Measurements from ENCODE around the gene WWOX.

WWOX gene

DNA sequence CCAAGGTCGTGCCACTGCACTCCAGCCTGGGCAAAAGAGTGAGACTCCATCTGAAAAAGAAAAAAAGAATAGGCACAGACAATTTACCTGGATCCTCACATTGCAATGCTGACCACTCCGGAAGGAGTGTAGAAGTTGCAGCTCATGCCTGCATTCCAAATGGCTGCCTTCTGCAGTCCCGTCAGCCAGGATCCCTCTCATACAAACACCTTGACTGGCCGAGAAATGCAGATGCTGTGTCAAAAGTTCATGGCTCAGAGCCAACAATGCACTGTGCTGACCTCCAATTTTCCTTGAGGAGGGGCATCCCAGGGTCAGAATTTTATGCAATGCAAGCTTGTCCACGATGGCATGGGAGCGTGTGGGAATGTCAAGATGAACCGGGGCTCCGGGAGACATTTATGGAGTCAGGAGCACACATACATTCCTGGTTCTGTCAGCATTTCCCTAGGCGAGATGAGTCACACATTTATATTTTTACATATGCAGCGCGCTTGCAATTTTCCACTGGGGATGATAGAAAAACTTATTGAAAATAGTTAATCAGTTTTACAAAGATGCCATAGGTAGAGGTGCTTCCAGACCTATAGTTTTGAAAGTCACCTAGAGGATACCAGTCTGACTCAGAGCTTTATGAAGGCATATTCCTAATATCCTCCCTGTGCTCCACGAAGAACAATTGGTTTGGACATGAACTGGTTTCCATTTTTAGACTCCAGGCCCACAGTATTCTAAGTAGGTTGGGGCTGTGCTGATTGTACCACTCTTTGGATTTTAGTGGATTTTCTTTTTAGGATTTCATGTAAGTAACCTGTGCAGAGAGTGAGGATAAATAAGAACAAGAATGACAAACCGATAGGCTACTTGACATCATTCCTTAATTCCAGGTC lies 886.5 kb downstream of the WWOX start:
- no peak for DNase-seq

DNA sequence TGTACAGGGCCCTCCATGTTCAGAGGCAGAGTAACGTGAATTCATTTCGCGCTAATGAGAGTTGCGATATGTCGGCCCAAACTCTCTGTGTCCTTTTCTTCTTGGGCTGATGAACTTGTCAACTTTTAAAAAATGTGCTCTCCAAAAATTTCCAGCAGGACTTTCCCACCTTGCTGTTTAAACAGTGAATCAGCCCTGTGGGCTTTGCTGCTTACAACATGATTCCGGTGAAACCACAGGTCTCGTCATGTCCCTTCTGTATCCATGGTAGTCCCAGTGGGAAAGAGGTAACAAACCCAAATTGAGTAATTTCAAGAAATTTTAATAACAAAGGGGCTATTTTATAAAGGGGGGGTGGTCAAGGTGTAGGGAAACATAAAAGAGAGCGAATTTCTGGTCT lies 888.2 kb downstream of the WWOX start:
- DNase-seq: no peak

DNA sequence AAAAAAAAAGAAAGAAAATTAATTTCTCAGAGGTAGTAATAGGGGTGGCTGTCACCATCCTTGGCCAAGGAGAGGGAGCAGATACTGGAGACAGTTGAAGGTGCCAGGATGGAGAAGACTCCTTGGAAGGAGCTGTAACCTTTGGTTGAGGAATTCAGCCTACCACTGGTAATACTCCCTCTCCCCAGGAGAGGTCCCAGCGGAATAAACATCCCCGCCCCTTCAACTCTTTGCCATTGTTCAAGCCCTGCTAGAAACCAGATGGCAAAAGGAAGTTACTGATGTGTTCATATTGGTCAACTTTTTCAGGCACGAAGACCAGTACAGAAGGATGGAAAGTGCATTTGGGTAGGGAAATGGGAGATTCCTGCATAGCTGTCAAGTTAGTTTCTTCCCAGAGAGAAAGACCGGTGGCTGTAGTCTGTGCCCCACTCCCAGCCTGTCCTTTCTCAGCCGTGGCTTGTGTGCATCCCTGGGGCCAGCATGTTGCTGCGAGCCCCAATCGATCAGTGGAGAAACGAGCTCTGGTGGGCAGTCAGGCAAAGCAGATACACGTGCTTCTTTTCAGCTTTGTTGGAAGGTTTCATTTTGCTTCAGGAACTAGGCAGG lies 889.0 kb downstream of the WWOX start:
- DNase-seq: no peak

DNA sequence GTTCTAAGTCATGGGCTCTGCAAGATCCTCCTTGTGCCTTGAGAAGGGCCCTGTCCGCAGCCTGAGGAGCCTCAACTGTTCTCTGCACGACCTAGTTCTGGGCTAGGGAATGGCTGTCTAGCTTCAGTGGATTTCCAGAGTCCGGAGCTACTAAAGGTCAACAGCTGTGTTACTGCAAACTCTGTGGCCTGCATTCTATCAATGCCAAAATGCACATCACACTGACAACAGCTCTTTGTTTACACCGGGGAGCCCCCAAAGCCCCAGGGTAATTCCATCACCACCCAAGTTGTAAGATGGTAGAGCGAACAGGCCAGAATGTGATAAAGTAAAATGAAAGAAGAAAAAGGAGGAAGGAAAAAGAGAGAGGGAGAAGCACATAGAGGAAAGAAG lies 890.9 kb downstream of the WWOX start:
- DNase-seq: no peak

DNA sequence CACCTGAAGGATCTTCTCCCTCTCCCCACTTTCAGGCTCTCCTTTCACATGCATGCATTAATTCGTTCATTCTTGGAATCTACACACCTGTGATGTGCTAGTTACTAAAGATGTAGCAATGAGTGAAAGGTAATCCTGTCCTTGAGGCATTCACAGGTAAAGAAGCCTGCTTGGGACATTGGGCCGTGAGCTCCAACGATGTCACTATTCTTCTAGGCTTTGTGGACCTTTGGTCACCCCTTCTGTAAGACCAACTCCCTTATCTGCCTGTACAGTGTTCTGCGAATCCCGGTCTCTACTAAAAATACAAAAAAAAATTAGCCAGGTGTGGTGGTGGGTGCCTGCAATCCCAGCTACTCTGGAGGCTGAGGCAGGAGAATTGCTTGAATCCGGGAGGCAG lies 892.5 kb downstream of the WWOX start:
- no peak for DNase-seq

DNA sequence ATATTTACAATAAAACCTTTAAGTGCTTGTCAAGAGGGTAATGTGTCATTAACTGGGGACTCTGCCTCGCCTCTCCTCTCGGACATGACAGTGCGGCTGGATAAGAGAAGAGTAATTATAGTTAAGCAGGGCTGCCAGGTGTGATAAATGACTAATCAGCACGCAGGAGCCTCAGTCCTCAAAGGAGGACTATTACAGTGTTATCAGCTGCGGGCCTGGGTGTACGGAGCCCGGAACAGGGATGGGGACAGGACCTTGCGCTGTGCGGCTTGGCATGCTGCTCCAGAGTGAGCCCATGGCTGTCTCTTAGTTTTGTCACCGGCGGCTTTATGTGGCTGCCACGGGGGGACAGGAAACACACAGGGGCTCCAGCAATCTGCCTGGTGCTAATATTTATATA lies 893.9 kb downstream of the WWOX start:
- no peak for DNase-seq

DNA sequence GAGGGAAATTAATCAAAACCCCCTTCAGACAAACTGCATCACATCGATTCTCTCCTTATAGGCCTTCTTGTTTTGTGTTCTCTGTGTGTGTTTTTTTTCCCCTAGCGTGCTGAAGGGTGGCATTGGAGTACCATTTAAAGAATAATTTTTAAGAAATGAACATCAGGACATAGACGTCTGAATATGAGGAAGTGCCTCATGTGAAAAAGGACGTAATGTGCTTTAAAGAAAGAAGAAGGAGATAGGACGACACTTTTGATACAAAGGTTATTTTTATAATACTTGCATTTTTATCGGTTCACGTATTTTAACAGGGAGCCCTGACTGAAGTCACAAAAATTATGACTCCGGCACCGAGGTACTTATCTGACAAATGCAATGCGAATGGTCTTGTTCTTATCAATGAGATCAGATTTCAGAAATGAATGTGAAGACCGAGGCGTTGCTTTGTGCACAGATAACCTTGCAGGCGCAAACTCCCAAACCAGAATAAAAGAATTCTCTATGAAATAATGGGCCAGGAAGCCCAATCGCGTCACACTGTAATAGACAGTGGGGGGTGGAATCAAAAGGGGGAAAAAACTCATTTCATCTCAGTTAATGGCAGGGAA lies 894.8 kb downstream of the WWOX start:
- DNase-seq: no peak

DNA sequence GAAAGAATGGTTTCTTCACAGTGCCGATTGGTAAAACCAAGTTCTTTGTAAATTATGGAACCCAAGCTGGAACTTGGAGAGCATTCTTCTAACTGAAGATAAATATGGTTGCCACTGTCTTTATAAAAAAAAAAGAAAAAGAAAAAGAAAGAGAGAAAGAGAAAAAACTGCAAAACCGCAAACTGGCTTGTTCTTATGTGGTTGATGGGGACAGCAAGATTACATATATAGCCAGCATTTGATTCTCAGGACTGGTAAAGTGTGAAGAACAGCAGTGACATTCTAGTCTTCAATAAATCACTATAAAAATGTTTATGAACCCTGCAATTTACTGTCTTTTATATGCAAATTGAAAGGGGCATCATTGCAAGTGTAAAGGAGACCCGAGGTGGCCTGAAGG lies 896.0 kb downstream of the WWOX start:
- DNase-seq: no peak

DNA sequence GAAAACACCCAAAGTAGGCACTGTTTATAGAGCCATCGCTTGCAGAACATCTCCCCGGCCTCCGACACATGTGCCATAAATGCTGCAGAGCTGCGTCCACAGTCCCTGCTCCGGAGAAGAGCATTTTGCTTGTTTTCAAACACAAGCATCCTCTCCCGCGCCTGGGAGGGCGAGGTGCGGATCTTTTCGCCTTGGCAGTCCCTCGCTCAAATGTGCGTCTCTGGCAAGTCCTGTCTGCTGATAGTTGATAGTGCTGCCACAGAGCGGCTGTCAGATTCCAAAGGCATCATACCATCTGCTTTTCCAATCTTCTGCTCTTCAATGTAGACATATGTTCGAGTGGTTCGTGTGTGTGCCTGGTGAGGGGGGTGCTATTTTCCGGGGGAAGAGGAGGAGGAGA lies 897.3 kb downstream of the WWOX start:
- DNase-seq: no peak

DNA sequence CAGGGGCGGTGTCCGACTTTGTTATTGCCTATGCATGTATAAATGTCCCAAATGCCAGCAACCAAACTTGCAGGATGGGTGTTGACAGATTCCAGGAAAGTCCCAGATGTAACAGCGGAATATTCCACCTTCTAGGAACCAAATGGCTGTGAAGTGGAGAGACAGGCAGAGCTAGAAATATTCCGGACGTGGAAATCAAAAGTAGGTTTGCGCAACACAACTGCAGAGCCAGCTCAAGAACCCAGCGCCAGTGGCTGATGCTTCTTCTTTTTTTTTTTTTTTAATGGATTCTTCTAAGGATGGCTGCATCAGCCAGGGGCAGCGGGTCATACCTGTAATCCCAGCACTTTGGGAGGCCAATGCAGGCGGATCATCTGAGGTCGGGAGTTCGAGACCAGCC lies 899.4 kb downstream of the WWOX start:
- no peak for DNase-seq

DNA sequence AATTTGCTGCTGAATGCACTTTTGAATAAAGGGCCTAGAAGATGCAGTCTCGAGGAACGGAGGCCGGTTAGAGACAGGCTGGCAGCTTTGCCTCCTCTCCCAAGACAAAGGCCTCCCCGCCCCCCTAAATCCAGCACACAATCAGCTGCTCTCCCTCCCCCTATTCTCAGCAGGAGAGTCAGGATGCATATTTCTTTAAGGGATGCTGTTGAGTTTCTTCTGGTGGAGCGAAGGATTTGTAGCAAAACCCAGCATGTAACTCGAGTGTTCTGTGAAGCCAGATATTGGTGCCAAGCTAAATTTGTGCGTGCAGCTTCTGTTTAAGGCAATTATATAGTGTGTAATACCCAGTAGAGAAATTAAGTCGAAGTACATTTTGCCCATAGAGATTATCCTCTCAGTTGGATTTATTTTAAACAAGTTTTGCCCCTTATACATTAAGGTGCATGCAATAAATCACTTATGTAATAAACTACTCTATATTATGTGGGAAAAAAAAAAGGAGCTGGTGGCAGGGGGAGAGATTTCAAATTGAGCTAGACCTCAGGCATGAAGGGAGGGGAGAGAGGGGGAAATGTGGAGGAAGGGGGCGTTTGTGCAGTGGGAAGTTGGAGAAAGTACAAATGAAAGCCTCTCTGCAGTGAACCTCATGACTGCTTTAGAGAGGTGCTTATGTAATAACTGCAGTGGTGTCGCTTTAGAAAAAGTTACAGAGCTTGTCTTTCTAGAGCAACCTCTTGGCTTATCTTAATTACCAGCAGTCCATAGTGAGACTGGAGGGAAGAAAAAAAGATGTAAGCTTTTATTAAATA lies 901.9 kb downstream of the WWOX start:
- DNase-seq: no peak

DNA sequence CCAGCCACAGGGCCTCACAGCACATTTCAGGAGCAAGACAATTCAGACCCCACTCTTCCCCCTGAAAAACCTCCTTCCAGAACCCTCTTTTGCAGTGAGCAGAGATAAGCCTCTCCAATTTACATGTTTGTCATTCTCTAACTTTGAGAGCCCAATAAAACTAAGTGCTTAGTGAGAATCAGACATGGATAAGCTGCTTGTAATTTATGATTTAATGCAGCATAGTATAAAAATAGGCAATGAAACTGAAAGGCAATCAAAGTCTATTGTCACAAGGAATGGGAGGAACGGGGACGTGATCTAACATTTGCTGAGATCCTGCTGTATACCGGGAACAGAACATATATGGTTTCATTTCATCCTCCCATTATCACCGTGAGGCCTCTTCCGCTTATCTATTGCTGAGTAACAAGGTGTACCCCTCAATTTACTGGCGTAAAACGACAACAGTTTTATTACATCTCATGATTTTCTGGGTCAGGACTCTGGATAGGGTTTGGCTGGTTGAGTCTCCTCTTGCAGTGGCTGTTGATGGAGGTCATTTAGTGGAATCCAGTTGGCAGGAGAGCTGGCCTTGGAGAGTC lies 903.7 kb downstream of the WWOX start:
- DNase-seq: no peak

DNA sequence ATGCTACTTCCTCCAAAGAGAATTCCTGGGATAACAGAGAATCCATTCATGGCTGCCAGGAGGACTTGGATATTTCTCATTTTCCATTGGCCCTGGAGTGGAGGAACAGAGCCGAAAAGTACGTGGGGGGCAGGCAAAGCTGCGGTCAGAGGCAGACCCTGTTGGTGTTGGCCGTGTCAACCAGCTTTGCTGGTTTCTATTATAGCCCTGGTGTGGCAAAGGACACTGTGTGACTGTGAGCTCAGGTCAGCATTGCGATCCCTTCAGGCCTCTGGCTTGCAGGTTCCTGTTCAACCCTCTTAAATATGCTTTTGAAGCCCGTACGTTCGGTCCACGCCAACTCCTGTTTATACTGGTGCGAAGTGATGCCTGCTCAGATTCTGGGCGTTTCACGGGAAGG lies 904.9 kb downstream of the WWOX start:
- DNase-seq: no peak

DNA sequence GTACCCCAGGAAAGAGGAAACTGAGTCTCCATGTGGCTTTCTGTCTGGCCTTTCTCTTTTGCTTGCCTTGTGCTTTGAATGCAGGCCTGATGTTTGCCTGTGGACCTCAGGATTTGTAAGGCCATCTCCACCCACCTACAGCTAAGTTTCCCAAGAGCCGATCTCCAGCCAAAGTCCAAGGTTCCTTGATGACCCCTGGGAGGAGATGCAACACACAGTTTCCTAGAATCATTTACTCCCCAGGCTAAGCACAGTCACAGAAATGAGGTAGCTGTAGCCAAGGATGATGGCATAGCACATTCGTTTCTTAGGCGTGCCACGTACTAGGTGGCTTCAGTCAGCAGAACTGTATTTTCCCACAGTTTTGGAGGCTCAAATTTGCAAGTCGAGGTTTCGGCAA lies 905.6 kb downstream of the WWOX start:
- no peak for DNase-seq

DNA sequence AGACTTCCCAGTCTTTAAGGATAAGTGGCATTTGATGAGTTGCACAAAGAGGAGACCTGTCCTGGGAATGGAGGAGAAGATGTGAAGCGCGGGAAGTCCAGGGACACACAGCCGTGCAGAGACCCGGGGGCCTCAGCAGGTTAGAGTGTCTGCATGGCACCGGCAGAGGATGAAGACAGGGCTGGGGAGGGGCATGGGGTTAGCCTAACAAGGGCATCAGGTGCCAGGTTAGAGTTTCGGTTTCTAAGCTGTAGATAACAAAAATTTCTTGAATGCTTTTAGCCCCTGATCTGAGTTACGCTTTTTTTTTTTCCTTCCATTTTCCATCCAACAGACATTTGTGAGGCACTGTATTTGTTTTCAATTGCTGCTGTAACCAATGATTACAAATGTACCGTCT lies 906.8 kb downstream of the WWOX start:
- DNase-seq: no peak

DNA sequence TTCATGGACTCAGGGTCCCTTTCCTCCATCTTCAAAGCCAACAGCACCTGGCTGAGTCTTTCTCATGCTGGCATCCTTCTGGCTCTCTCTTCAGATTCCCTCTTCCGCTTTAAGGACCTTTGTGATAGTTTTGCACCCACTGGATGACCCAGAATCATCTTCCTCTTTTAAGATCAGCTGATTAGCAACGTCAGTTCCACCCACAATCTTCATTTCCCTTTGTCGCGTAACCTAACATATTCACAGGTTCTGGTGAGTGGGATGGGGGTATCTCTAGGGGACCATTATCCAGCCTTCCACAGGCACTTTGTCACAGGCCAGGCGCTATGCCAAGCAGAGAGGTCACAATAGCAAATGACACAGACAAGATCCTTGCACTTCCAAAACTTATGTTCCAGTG lies 907.3 kb downstream of the WWOX start:
- no peak for DNase-seq

DNA sequence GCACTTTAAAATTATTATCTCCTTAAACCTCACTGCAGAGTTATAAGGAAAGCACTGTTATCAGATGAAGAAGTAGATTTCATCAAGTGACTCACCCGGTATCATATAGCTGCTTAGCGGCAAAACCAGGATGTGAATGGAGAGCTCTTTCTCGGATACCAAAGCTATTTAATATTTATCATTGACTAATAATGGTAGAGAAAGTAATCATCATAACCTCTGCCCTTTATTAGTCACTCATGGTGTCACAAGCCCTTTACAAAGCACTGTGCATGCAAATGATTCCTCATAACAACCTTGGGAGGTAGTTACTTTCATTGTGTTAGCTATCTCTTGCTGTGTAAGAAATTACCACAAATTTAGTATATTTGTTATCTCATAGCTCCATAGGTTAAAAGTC lies 908.2 kb downstream of the WWOX start:
- DNase-seq: no peak

DNA sequence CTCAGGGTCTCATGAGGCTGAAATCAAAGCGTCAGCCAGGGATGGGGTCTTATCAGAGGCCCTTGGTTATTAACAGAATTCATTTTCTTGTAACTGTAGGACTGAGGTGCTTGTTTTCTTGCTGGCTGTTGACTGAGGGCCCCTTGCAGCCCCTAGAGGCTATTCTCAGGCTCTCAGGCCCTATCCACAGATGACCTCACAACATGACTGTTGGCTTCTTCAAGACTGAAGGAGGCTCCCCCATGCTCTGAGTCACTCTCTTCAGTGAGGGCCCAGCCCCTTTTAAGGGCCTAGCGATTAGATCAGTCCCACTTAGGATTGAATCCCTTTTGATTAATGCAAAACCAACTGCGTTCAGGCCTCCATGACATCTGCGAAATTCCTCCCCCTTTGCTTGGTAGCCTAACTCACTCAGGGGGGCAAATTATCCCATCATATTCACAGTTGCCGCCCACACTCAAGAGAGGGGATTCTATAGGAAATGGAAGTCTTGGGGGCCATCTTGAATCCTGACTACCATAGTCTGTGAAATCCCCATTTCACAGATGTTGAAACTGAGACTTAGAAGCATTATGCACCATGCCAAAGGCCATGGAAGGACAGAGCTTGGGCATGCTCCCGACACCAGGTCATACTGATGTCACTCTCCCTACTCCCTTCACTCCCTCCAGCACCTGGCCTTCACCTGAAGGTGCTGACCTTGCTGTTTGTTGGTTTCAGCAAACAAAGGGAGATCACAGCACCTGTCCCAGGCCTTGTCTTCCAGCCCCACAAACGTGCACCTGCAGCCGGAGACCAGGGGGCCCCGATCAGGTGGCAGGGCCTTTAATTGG lies 908.8 kb downstream of the WWOX start:
- DNase-seq: no peak

DNA sequence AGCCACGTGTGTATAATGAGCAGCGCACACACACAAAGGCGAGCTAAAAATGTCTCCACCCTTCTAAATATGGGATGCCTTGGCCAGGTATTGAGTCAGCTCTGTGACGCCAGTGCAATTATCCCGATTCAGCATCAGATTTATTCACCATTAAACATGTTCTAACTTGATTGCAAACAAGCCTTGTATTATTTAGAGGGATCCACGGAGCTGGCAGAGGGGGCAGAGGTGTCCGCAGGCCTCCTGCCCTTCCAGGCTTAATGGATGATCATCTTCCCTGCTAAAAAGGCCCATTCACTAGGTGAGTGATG lies 909.4 kb downstream of the WWOX start:
- no peak for DNase-seq

DNA sequence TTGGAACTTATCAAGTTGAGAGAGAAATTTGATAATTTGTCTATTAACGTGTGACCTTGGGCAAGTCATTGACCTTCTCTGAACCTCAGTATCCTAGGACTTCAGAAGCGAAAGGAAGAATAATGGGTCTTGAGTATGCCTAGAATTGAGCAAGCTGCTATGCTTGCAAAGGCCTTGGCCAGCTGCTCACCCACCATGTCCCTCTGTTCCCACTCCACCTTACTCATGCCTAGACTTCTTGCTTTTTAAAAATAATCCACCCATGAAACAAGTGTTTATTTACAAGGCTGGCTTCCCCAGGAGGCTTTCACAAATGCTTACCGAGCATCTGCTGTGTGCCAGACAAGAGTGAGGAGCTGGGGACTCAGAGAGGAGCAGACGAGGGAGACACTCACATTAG lies 910.4 kb downstream of the WWOX start:
- DNase-seq: no peak

DNA sequence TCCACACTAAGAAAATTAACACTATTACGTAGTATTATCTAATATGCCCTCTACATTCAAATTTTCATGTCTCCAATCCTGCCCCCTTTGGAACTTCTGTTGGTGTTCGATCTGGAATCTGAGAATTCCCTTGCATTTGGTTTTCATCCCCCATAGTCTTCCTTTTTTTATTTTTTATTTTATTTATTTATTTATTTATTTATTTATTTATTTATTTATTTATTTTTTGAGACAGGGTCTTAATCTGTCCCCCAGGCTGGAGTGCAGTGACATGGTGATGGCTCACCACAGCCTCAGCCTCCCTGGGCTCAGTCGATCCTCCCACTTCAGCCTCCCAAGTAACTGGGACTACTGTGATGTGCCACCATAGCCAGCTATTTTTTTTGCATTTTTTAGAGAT lies 911.8 kb downstream of the WWOX start:
- DNase-seq: no peak

DNA sequence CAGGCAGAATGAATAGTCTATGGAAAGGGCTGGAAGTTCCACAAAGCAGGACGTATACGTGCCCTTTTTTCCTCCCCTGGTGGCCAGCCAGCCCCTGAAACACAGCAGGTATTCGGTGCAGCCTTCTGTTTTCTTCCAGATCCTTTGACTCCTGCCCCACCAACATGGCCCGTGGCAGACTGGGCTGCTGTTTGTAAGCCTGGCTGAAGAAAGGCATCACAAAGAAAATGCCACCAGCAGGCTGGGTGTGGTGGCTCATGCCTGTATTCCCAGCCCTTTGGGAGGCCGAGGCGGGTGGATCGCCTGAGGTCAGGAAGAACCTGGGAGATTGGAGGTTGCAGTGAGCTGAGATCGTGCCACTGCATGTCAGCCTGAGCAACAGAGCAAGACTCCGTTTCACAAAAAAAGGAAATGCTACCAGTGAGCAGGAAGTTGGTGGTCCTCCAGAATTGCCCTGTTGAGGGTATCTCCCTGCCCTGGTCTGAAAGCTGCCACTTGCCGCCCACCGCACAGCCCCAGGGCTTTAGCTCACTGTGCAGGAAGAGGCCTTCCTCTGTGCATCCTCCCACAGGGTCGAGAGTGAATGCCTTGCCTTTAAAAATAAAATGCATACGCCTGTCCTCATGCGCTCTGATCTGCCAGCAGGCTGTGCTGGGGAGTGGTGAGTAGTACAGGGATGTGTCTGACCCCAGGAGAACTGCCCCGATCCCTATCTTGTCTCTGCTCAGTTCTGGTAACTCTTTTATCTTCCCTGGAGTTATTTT lies 913.4 kb downstream of the WWOX start:
- no peak for DNase-seq
